ENCODE data around the gene FKBP1A.

Gene FKBP1A

GRCh38 chr20:1392693-1393506 is at the start of gene FKBP1A:
FKBP1A (minus strand) TSS chr20:1393054; CDS start chr20:1392998, 56 bp downstream.
- peaks cover 8 to 24% of the 10 kb centered on the region in 2 donors for H3K36me3 Mint-ChIP-seq
- H3K4me3 Mint-ChIP-seq, result peak within 1 kb of the TSS; percentile 96 to 99
- peak; percentile 84 for DNase-seq
- H3K27ac Mint-ChIP-seq, result peak within 1 kb of the TSS; percentile 98
- ATAC-seq (replicated peaks), result peak; percentile 91 to 93
- H3K4me1 Mint-ChIP-seq, result peaks cover 45 to 66% of the 10 kb centered on the region in 2 donors
- H3K9me3 Mint-ChIP-seq, result no peaks in the 10 kb centered on the region
- no peaks in the 10 kb centered on the region for H3K27me3 Mint-ChIP-seq

DNA sequence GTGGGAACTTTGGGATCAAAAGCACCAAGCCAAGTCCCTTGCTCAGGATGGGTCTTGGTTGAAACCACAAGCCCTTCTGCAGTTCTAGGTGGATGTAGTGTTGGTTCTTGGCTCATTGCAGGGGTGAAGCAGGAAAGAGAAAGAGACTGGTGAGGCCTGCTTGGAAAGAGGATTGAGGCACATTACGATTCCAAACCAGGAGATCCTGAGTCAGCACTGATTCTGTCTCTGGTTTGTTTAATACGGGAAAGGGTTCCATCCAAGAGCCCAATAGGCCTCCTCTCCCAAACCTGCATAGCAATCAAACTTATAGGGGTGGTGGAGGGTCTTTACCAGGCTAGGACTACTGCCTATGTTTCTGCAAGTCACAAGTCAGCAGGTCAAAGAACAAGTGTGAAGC is 49.5 kb upstream of the FKBP1A start:
- DNase-seq (no peak), ATAC-seq (replicated peaks) (no peak)
- no peak overlapping the region for H3K4me3 Mint-ChIP-seq
- no peak overlapping the region for H3K27ac Mint-ChIP-seq
- peaks cover 7 to 9% of the 10 kb centered on the region in 2 donors for H3K4me1 Mint-ChIP-seq
- H3K36me3 Mint-ChIP-seq, result peaks cover 24 to 59% of the 10 kb centered on the region in 2 donors
- no peaks in the 10 kb centered on the region for H3K27me3 Mint-ChIP-seq
- no peaks in the 10 kb centered on the region for H3K9me3 Mint-ChIP-seq

- no peak for ATAC-seq (replicated peaks)
Measured at GRCh38 chr20:1441133-1441532, 48.3 kb upstream of the FKBP1A start.

DNA sequence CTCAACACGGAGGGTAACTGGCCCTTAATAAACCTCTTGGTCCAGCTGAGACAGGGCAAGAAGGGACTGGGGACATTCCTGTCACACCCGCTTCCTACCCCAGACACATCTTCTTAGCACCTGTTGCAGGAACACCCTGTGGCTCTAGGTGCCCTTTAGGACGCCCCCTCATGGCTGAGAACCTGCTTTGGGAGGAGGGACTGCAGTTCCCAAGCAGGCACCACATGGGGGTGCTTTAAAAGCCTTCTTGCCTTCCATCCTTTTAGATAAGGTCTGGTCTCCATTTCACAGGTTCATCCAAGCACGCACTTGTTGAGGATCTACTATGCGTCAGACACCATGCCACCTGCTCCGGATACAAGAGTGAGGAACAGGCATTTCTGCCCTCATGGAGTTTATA is 47.2 kb upstream of the FKBP1A start:
- Mint-ChIP-seq H3K27me3 (no peaks in the 10 kb centered on the region), H3K27ac (no peak overlapping the region), H3K4me1 (peaks cover 11 to 23% of the 10 kb centered on the region in 2 donors), H3K36me3 (peaks cover 15 to 52% of the 10 kb centered on the region in 2 donors), H3K9me3 (no peaks in the 10 kb centered on the region), H3K4me3 (no peak overlapping the region)
- ATAC-seq (replicated peaks) (peak in 1 of 2 donors; percentile 43), DNase-seq (no peak)

More at GRCh38 chr20:1441133-1441532, 48.3 kb upstream of the FKBP1A start:
- no peaks in the 10 kb centered on the region for H3K9me3 Mint-ChIP-seq
- no peak overlapping the region for H3K27ac Mint-ChIP-seq
- no peak overlapping the region for H3K4me3 Mint-ChIP-seq
- no peak for DNase-seq
- peaks cover 9 to 13% of the 10 kb centered on the region in 2 donors for H3K4me1 Mint-ChIP-seq
- H3K36me3 Mint-ChIP-seq, result peaks cover 20 to 57% of the 10 kb centered on the region in 2 donors
- H3K27me3 Mint-ChIP-seq, result no peaks in the 10 kb centered on the region

DNA sequence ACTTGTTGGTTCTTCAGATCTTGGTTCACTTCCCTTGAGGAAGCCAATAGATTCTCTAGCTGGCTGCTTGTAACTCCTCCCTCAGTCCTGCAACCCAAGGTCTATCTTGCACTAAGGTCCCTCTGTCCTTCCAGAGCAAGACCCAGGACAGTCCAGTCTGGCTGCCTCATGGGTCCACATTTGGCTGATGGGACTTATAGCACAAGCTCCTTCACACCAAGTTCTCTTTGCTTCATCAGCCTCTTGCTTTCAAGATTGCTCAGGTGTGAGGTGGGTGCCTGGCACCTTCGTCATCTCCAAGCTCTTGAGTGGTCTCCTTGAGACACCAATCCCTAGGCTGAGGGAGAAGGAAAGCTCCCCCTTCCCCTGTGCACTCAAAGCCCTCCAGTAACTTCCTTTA is 45.5 kb upstream of the FKBP1A start:
- no peak for DNase-seq
- Mint-ChIP-seq H3K9me3 (peaks cover 0 to 2% of the 10 kb centered on the region in 2 donors), H3K27ac (no peak overlapping the region), H3K4me1 (peaks cover 19 to 32% of the 10 kb centered on the region in 2 donors), H3K27me3 (no peaks in the 10 kb centered on the region), H3K4me3 (no peak overlapping the region), H3K36me3 (peaks cover 13 to 43% of the 10 kb centered on the region in 2 donors)
- ATAC-seq (replicated peaks), result no peak

DNA sequence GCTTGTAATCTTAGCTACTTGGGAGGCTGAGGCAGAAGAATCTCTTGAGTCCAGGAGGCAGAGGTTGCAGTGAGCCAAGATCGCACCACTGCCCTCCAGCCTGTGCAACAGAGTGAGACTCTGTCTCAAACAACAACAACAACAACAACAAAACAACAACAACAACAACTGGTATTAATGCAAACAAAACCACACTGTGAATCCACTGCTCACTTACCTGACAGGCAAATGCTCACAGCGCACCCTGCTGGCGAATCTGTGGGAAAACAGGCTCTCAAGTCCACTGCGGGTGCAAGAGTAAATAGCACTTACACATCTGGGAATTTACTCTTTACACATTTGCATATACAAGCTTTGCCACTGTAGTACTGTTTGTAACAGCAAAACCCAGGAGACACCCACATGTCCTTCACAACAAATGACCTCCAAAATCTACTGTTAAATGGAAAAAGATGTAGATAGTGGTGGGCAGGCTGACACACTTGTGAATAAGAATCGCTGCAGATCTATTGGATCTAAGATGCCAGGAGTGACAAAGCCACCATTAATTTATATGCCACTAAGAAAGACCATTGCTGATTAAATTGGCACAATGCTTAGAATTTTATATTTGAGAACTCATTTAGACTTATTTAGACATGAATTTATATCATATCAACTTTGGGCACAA is 44.5 kb upstream of the FKBP1A start:
- H3K36me3 Mint-ChIP-seq, result peaks cover 14 to 39% of the 10 kb centered on the region in 2 donors
- DNase-seq (peak; percentile 46), ATAC-seq (replicated peaks) (peak; percentile 49 to 53)
- peaks cover 0 to 2% of the 10 kb centered on the region in 2 donors for H3K9me3 Mint-ChIP-seq
- no peak overlapping the region for H3K27ac Mint-ChIP-seq
- peaks cover 22 to 38% of the 10 kb centered on the region in 2 donors for H3K4me1 Mint-ChIP-seq
- H3K4me3 Mint-ChIP-seq, result no peak overlapping the region
- no peaks in the 10 kb centered on the region for H3K27me3 Mint-ChIP-seq

DNA sequence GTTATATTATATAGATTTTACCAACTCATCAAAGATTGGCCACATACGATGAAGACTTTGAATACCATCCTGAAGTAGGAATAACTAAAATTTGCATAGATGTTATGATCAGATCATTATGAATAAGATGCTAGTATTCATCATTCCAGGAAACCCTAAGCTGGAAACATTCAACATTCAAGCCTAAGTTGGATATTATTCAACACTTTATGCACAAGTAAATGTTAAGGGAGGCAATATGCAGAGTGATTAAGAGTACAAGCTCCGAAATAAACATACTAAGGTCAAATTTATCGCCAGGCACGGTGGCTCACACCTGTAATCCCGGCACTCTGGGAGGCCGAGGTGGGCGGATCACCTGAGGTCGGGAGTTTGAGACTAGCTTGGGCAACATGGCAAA is 43.4 kb upstream of the FKBP1A start:
- H3K4me3 Mint-ChIP-seq, result no peak overlapping the region
- no peaks in the 10 kb centered on the region for H3K27me3 Mint-ChIP-seq
- peaks cover 0 to 2% of the 10 kb centered on the region in 2 donors for H3K9me3 Mint-ChIP-seq
- H3K4me1 Mint-ChIP-seq, result peaks cover 28 to 49% of the 10 kb centered on the region in 2 donors
- DNase-seq (no peak), ATAC-seq (replicated peaks) (no peak)
- no peak overlapping the region for H3K27ac Mint-ChIP-seq
- H3K36me3 Mint-ChIP-seq, result peaks cover 14 to 30% of the 10 kb centered on the region in 2 donors

- ATAC-seq (replicated peaks) (no peak), DNase-seq (no peak)
- H3K4me3 Mint-ChIP-seq, result no peak overlapping the region
- H3K27me3 Mint-ChIP-seq, result no peaks in the 10 kb centered on the region
- peaks cover 28 to 51% of the 10 kb centered on the region in 2 donors for H3K4me1 Mint-ChIP-seq
- peaks cover 0 to 2% of the 10 kb centered on the region in 2 donors for H3K9me3 Mint-ChIP-seq
- peak overlapping the region; percentile 42 for H3K27ac Mint-ChIP-seq
- H3K36me3 Mint-ChIP-seq, result peaks cover 14 to 27% of the 10 kb centered on the region in 2 donors
Measured at GRCh38 chr20:1435337-1435699, 42.5 kb upstream of the FKBP1A start.

- H3K27me3 Mint-ChIP-seq, result no peaks in the 10 kb centered on the region
- DNase-seq, result peak; percentile 69
- H3K9me3 Mint-ChIP-seq, result peaks cover 0 to 2% of the 10 kb centered on the region in 2 donors
- peaks cover 10 to 22% of the 10 kb centered on the region in 2 donors for H3K36me3 Mint-ChIP-seq
- ATAC-seq (replicated peaks), result peak; percentile 93 to 97
- H3K4me1 Mint-ChIP-seq, result peaks cover 26 to 47% of the 10 kb centered on the region in 2 donors
- no peak overlapping the region for H3K4me3 Mint-ChIP-seq
- H3K27ac Mint-ChIP-seq, result peak overlapping the region; percentile 44
Measured at GRCh38 chr20:1434571-1435336, 41.9 kb upstream of the FKBP1A start.

GRCh38 chr20:1431158-1431557 is 38.3 kb upstream of the FKBP1A start:
- Mint-ChIP-seq H3K4me3 (no peak overlapping the region), H3K4me1 (peaks cover 22 to 39% of the 10 kb centered on the region in 2 donors), H3K9me3 (peaks cover 0 to 2% of the 10 kb centered on the region in 2 donors), H3K27me3 (no peaks in the 10 kb centered on the region), H3K27ac (no peak overlapping the region), H3K36me3 (peaks cover 11 to 13% of the 10 kb centered on the region in 2 donors)
- ATAC-seq (replicated peaks) (no peak), DNase-seq (no peak)

GRCh38 chr20:1430004-1430451 is 37.2 kb upstream of the FKBP1A start:
- Mint-ChIP-seq H3K9me3 (peaks cover 0 to 2% of the 10 kb centered on the region in 2 donors), H3K36me3 (peaks cover 10 to 11% of the 10 kb centered on the region in 2 donors), H3K27me3 (no peaks in the 10 kb centered on the region), H3K4me1 (peaks cover 19 to 29% of the 10 kb centered on the region in 2 donors), H3K4me3 (no peak overlapping the region), H3K27ac (no peak overlapping the region)
- ATAC-seq (replicated peaks) (no peak), DNase-seq (no peak)

DNA sequence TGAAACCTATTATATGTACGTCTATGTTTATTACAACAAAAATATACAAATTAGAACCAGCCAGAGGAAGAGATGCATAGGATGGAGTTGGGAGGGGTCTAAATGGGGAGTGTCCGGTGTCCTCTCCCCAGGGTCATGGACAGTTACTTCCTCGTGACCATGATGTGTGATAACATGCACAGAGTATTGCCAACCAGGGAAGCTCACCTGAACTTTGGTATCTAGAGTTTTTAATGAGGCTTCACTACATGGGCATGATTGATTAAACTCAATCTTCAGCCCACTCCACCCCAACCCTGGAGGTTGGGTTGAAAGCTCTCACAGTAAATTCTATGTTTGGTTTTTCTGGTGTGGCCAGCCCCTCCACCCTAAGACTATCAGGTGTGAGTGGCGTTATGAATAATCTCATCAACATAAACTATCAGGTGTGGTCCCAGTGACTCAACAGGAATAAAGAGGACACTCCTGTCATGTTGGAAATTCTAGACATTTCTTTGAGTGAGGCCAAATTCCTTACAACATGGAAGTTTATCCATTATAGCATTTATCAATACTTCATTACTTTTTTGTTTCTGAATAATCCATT is 36.4 kb upstream of the FKBP1A start:
- Mint-ChIP-seq H3K27ac (no peak overlapping the region), H3K4me3 (no peak overlapping the region), H3K9me3 (no peaks in the 10 kb centered on the region), H3K36me3 (peaks cover 6 to 8% of the 10 kb centered on the region in 2 donors), H3K4me1 (peaks cover 13 to 21% of the 10 kb centered on the region in 2 donors), H3K27me3 (no peaks in the 10 kb centered on the region)
- DNase-seq (no peak), ATAC-seq (replicated peaks) (no peak)

- peaks cover 14 to 16% of the 10 kb centered on the region in 2 donors for H3K4me1 Mint-ChIP-seq
- H3K27ac Mint-ChIP-seq, result no peak overlapping the region
- peaks cover 0 to 5% of the 10 kb centered on the region in 2 donors for H3K27me3 Mint-ChIP-seq
- DNase-seq, result no peak
- peaks cover 6 to 7% of the 10 kb centered on the region in 2 donors for H3K36me3 Mint-ChIP-seq
- no peak overlapping the region for H3K4me3 Mint-ChIP-seq
- no peaks in the 10 kb centered on the region for H3K9me3 Mint-ChIP-seq
- no peak for ATAC-seq (replicated peaks)
Measured at GRCh38 chr20:1427457-1428054, 34.7 kb upstream of the FKBP1A start.

All from stimulated activated naive B cell treated with anti-CD40 and anti-IgM and Interleukin-4, amounts not matched to agents 10 μg/mL and 1 μg/mL and 100 μg/mL, for 72 hours (primary cell).